Middle frontal gyrus (tissue), 1 donor: ENCODE data around the gene CMC4.

Experiments used
- DNase-seq: peaks from one replicate; pipeline ENCODE4 v3.0.0-alpha.2; 2015; ENCODE audit warnings: low spot score; ENCODE audit errors: extremely low spot score

CMC4 gene

DNA sequence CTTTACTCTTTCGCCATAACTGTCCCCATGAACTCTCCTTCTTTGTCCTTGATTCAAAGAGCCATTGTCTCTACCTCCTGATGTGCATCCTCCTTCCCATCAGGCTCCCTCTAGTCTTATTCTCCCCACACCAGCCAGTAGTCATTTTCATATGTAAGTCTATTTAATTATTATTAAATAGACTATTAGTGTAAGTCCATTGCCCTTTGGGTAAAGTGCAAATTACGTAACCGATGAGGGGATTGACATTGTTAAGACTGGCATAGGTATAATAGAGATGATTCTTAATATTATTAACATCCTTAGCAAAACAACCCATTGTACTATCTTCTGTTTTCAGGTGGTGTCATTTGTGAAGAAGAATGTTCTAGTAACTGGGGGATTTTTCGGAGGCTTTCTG is 16.7 kb downstream of the CMC4 start:
- no peak for DNase-seq

GRCh38 chrX:155053656-155054055 is 17.3 kb downstream of the CMC4 start:
- no peak for DNase-seq

- DNase-seq = no peak
Measured at GRCh38 chrX:155052738-155053498, 18.0 kb downstream of the CMC4 start.

GRCh38 chrX:155048977-155049619 is 21.8 kb downstream of the CMC4 start:
- DNase-seq = no peak

GRCh38 chrX:155046811-155047528 is 24.0 kb downstream of the CMC4 start:
- no peak for DNase-seq

GRCh38 chrX:155046129-155046810 is 24.7 kb downstream of the CMC4 start:
- DNase-seq = no peak

DNA sequence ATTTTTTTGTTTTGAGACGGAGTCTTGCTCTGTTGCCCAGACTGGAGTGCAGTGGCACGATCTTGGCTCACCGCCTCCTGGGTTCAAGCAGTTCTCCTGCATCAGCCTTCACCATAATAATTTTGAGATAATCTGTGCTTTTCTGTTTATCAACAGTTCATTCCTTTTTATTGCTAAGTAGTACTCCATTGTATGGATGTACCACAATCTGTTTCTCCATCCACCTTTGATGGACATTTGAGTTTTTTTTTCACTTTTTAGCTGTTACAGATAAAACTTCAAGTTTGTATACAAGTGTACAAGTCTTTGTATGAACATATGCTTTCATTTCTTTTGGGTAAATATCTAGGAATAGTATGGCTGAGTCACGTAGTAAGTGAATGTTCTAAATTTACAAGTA is 35.2 kb downstream of the CMC4 start:
- DNase-seq = no peak

GRCh38 chrX:155031657-155032056 is 39.3 kb downstream of the CMC4 start:
- no peak for DNase-seq

GRCh38 chrX:155028877-155029291 is 42.1 kb downstream of the CMC4 start:
- DNase-seq = no peak

GRCh38 chrX:155028129-155028528 is 42.8 kb downstream of the CMC4 start:
- no peak for DNase-seq

- DNase-seq = no peak
Measured at GRCh38 chrX:155027509-155028066, 43.3 kb downstream of the CMC4 start.

GRCh38 chrX:155026727-155027508 is 44.0 kb downstream of the CMC4 start, which contains the start of gene FUNDC2:
FUNDC2 (plus strand) TSS chrX:155026844; CDS start chrX:155026939, 95 bp downstream.
- peak; percentile 80 for DNase-seq

DNA sequence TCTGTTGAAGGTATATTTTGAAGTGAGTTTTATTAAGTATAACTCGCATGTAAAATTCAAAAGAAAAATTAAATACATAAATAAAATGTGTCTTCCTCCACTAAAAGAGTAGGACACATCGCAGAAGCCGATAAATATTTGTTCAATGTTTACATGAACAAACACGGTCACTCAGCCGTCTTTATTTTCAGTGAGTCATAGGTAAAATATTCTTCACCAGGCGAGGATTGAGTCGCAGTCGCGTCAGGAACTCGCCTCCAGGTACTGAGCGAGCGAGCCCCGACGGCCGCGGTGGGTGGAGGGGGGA is 44.6 kb downstream of the CMC4 start:
- DNase-seq = no peak

- DNase-seq = no peak
Measured at GRCh38 chrX:155023907-155024833, 46.8 kb downstream of the CMC4 start.

DNA sequence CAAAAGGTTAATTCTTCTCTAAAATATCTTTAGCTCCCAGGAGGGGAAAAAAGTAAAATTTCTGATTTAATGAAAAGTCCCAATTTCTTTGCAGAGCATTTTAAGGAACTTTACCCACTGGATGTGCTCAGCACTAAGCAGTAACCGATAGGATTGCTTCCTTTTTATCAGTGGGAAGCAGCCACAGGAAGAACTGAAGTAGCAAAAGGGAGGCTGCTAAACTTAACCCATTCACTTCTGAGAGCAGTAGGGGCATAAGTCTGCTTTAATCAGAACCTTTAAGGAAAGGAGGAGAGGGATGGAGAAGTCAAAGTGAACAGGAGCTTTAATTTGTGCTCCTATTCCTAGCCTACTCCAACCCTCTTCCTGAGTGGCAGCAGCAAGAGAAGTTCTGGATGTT is 48.4 kb downstream of the CMC4 start, which contains the start of gene F8:
F8 (minus strand) TSS at position 139 of the 400 bp plus-strand sequence. CDS start 171 bp downstream, outside the sequence.
- DNase-seq = no peak

- no peak for DNase-seq
Measured at GRCh38 chrX:155020591-155020990, 50.3 kb downstream of the CMC4 start.
